Measurements from ENCODE around the gene CISH.

CISH gene

DNA sequence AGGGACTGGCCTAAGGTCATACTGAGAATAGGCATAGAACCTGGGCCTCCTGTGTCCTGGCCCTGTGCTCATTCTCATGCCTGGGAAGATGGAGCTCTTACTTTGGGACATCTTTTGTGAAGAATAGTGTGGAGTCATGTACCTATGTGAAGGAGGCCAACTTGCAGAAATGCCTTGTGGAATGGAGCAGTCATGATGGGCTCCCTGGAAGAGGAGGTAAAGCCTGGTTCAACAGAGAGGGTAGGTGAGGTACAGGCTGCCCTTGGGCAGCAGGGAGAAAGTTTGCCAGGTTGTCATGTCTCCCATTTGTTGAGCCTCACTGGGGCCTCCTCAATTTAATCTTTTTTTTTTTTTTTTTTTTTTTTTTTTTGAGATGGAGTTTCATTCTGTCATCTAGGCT lies 23.5 kb upstream of the CISH start:
- no peak for DNase-seq

DNA sequence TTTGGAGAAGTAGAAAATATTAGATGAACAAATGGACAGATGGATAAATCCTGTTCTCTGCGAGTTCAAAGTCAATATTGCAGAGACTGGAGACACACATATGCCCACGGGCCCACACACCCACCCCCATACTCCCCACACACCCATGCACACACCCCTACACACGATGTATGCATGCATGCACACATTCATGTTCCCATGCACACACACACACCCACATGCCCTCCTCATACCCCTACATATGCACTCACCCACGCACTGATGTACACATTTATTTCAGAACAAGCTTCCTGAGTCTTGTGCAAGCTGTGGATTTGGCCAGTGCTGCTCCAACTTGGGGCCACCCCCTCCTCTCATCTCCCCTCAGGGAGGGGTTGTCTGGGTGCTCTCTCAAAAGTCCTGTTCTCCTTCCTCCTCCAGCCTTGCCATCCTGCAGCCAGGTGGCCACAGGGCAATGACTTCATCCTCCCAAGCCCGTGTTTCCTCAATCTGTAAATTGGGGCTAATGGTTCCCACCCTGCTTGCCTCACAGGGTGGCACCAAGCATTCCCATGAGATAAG lies 21.7 kb upstream of the CISH start:
- DNase-seq = no peak

DNA sequence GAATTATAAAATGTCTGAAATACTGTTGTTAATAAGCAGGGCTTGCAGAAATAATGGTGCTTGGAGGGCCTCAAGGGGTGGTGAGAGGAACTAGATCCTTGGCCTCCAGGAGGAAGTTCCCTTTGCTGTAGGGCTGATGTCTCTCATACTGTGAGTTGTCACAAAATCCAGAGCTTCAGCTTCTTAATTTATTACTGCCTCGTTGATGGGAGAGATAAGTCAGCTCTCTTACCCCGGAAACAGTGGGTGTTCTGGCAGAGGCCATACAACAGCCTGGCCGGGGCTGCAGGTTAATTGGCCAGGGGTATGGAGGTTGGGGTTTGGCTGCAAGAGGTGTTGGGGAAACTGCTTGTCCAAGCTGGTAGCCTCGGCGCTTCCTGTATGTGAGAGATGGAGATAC lies 20.9 kb upstream of the CISH start:
- peak; percentile 55 for DNase-seq

DNA sequence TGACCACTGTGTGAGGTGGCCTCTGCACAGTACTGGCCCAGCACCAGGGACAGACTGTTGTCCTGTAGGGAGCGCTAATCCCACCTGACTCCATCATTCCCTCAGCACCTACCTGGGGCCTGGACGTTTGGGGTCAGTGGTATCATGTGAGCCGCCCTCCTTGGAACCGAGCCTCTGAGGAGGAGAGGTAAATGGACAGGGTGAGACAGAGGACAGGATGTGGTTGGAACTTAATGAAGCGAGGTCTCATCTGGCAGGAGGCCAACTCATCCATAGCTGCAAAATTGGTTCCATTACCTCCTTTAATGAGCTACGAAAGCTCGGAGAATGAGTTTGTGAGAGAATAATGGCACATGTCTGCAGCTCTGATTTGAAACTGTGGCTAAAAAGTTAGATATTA lies 19.3 kb upstream of the CISH start:
- DNase-seq = no peak

DNA sequence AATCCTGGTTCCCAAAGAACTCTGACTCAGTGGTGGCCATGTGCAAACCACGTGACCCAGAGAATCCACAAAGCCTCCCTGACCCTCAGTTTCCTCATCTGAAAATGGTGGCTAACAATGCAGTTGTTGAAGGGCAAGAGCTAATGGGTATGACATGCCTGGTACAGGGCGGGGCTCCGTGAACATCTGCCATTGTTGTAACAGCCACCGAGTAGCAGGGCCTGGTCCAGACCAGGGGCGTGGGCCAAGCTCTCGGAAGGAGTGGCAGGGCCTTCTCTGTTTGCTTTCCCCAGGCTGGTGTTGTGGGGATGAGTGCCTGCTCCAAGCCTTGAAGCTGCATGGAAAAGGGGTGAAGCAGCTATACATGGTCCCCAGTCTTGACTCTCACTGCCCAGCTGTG lies 18.8 kb upstream of the CISH start:
- DNase-seq = no peak

DNA sequence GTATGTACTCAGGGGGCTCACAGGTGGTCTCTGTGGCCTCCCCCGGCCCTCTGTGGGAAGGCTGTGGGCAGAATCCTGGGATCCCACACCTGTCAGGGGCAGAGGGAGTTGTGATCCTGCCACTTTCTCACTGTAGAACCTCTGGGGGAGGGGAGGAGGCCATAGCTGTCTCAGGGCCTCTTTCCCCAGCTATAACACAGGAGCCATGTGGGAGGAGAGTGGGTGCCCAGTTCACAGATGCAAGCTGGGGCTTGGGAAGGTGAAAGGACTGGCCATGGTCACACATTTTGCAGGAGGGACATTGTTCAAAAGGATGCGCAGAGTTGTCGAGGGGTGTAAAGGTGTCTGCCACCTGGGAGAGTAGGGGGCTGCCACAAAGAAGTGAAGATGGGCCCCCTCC lies 17.0 kb upstream of the CISH start:
- DNase-seq = no peak

DNA sequence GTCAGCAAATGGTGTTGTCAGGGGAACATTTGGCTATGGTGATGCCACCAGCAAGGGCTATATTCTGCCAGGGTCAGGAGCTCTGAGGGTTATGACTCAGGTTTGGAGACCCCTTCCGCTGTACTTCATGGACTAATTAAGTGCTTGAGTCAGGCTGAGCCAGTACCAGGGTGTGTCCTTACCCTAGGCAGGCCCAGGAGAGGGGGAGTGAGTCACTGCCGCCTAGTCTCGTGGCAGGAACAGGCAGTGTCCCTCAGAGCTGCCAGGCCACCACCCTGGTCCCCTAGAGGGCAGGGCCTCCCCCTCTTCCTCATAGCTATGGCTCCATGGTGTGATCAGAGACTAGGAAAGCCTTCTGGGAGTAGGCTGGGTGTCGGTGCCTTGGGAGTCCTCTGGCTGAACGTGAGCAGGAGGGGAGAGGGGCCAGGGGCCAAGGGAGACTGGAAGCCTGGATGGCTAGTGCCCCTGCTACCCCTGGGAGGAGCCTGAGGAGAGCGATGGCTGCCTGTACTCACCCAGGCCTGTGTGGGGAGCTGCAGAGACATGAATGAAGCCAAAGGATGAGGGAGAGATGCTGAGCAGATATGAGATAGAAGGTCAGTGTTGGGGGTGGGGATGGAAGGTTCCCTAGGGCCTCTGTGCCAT lies 16.0 kb upstream of the CISH start:
- peak; percentile 88 for DNase-seq

DNA sequence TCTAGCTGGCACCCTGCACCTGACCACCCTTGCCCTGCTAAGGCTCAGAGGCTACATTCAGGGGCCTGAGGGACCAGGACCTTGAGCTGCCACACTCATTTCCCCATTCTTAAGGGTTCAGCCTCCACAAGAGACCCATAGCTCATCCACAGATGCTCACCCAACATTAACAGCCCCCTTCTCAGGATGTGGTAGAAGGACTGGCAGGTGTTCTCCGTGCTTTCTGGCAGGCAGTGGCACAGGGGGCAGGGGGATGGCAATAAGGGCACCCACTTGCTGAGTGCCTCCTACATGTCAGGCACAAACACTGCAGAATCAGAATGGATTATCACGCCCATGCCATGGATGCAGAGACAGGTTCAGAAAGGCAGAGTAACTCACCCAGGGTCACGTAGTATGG lies 14.8 kb upstream of the CISH start:
- DNase-seq = no peak

DNA sequence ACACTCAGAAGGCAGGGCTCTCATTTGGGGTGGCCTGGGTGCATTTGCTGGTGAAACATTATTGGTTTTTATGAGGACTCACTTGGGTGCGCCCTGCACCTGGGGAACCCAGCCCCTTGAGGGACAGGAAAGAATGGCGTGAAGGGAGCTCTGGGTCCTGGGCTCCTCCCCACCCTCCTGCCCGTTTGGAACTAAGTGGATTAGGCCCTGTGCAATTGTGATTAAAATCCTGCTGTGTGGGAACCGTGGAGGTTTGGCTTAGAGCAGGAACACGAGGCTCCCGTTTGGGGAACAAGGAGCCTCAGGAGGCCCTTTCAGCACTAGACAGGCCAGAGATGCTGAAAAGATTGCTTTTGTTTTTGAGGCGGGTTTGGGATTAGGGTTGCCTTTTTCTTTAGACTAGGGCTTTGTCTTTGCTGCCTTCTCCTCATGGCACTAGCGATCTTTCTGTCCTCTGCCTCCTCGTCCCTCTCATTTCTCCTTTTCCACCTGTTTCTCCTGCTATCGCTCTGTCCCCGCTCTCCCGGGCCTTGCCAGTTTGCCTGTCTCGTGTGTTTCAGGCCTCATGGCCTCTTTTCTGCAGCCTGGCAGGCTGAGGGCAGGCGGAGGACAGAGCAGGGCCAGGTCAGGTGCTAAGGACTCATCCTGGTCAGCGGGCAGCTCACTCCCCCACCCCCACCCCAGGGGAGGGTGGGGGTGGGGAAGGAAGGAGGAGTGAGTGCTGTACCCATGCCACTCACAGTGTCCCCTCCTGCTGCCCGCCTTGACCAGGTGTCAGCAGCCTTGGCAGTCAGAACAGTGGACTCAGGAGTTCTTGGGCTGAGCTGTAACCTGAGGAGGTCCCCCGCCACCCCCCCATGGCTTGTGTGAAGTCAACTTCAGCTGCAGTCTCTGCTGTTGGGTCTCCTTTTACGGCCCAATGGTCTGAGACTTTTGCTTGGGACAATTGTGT lies 13.9 kb upstream of the CISH start:
- no peak for DNase-seq

DNA sequence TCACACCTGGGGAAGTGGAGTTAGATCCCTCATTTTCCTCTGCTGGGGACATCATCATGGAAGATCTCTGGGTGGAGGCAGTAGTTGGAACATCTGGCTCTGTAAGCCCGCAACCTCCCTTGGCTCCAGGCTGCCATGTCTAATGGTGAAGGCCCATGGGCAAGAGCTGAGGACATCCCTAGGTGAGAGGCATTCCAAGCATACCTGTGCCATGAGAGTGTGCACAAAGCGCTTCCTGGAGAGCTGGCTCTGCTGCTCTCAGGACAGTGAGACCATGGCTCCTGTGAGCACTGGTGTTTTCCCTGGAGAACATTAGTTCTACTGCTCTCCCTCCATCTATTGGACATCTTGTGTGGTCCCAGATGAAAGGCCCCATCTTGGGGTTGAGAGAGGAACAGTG lies 13.1 kb upstream of the CISH start:
- peak; percentile 36 for DNase-seq

DNA sequence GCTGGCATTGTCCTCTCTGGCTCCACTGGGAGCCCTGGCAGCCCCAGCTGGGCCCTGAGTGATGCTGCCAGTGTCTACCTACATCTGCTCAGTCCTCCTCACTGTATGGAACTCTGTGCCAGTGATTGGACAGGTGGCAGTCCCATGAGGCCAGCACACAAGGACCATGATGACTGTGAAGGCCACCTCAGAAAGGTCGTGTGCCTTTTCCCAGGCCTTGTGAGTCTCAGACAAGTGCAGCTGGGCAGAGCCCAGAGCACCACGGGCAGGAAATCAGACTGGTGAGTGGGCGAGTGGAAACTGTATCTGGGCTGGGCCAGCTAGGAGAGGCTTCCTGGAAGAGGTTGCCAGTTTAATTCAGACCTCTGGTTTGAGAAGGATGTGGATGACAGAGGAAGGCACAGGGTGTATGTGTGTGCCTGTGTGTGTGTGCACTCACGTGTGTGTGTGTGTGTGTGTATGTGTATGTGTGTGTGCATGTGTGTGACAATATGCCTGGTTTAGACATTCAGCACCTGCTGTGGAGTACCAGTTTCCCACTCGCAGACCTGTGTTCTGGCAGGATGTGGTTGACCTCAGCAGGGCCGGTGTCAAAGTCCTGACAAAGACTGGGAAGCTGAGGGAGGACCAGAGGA lies 12.4 kb upstream of the CISH start:
- DNase-seq = peak; percentile 28

DNA sequence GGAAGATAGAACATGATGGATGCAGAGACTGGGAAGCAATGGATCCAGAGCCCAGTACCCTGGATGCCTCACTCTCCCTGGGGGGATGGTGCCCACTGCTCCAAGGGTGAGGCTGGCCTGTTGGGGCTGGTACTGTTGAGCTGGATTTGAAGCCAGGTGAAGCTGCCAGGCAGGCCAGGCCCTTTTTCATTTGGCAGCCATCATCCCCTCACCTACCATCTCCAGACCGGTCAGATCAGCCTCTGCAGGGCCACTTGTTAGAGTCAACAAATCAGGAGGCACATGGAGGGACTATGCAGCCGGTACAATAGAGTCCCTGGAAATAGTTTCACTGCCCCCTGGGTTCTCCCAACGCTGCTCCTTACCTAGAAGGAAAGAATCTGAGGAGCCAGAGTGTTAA lies 11.3 kb upstream of the CISH start:
- DNase-seq = no peak

DNA sequence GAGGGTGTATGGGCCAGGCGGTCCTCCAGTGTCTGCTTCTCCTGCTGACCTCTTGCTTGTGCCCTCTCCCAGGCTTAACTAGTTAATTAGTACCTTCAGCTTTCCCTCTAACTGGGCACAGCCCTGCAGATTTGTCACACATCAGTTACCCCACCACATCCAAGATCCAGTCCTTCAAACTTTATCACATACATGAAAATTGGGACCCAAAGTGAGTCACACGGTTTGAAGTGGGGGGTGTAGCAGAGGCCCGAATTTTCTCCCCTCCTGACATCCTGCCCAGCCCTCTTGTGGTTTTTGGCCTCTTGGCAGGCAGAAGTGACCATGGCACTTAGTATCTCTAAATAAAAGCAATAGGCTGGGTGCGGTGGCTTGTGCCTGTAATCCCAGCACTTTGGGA lies 9.2 kb upstream of the CISH start:
- DNase-seq = peak; percentile 43

DNA sequence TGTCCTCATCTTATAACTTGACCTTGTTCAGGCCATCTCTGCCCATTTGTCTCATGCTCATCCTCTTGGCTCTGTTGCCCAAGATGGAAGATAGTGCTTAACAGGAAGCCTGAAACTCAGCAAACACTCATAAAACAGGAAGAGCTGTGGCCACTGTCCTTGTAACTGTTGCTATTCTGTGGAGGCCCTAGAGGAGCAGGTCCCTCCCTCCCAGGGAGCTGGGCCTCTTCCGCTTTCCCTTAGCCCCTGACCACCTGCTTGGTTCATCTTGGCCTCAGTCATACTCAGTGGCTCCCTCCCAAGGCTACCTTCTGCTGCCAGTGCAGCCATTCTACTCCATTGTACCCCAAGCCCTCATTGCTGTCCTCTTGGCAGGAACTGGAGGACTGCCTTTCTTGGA lies 8.8 kb upstream of the CISH start:
- no peak for DNase-seq

DNA sequence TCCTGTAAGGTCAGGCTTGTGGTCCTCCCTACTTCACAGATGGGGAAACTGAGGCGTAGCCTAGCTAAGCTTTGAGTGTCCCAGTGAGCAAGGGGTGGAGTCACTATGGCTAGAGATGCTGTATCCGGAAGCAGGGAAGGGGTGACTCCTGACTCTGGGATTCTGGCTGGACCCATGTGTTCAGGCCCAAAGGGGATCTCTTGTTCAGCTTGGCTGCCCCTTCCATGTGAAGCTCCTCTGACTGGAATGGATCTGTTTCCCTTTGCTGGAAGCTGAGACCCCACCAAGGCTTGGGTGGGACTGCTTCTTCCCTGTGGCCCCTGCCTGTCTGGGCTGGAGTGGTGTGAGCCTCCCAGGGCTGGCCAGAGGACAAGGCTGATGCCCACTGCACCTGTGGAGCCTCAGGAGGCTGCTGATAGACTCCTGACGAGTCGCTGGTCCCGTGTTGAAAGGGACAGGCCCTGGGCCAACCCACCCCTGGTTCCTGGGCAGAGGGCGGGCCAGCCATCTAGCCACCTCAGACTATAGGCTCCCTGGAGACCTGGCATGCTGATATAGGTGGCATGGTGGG lies 6.4 kb upstream of the CISH start:
- DNase-seq = peak; percentile 13

DNA sequence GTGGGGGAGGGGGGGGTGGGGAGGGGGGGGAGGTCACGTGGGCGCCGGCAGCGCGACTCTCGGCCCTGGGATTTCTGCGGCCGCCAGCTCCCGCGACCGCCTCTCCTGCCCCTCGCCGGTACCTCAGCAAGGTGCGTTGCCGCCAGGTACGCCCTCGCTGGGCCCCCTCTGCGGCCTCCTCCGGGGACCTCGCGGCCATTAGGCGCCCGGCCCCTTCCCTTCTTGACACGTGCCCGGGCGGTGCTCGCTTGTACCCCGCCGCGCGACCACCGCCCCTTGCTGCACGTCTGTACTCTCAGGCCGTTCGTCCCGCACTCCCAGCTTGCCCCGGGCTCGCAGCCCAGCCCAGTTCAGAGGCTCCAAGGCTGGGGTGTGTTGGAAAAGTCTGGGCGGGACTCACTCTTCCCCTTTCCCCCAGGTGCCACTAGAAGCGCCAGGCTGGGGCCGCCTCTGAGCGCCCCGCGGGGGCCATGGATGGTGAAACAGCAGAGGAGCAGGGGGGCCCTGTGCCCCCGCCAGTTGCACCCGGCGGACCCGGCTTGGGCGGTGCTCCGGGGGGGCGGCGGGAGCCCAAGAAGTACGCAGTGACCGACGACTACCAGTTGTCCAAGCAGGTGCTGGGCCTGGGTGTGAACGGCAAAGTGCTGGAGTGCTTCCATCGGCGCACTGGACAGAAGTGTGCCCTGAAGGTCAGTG lies 5.7 kb upstream of the CISH start, which contains the start of gene MAPKAPK3:
Gene MAPKAPK3 (plus strand): TSS at position 56 of the 696 bp plus-strand sequence. CDS start 415 bp downstream, at position 471.
- peak; percentile 16 for DNase-seq

DNA sequence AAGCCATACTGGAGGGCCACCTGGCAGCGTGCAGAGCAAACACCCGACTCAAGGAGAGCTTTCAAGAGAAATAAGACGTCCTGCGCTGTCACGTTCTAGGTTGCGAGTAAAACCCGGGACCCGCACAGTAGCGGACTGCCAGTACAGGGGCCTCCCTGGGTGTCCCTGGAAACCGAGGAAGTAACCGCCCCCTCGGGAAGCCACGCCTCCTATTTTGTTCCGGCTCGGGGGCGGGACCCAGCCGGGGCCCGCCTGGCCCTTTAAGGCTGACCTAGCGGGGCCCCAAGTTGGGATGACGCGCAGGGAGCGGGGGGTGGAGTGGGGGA lies 5.2 kb upstream of the CISH start:
- peak; percentile 90 for DNase-seq

DNA sequence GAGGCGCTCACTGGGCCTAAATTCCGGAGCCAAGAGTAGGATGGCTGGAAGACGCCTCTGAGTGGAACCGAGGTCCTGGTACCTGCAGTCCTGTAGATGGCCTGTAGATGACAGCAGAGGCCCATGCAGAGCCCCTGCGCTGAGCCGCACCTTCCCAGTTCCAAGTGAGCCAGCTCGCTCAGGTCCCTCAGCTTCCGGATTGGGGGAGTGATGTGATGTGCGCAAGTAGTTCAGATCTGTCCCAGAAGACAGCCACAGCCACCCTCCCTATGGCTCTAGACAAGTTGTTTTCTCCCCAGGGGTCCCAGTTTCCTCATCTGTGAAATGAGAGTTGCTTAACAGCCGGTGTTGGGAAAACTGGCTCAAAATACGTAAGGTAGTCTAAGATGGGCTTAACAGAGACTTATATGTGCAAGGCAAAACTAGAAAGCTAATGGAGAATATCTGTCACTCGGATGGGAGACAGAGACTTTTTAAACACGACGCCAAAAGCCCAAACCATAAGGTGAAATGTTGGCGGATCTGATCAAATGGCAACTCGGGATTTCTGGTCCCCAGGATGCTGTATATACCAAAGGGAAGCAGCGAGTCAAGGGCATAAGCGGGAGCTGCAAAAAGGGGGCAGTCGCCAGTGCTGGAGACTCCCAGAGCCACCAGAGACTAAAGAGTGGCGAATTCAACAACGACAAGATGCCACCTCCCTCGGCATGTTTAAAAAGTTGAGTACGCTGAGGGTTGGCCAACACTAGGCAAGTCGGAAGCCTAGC lies 4.6 kb upstream of the CISH start:
- DNase-seq = peak; percentile 81

DNA sequence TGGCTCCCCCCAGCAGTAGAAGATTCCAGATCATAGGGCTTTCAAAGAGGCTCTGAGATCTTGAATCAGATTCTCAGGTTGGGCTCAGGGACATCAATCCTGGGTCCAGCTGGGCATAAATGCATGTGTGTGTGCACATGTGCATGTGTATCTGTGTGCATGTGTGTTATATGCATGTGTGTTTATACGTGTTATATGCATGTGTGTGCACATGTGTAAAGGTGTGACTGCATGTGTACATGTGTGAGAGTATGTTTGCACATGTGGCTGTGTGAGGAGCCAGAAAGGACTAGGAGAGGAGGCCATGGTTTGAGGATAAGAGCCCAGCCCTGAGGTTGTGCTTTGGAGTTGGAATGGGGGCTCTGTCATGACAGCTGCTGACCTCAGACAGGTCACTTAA lies 3.6 kb upstream of the CISH start:
- DNase-seq = no peak

DNA sequence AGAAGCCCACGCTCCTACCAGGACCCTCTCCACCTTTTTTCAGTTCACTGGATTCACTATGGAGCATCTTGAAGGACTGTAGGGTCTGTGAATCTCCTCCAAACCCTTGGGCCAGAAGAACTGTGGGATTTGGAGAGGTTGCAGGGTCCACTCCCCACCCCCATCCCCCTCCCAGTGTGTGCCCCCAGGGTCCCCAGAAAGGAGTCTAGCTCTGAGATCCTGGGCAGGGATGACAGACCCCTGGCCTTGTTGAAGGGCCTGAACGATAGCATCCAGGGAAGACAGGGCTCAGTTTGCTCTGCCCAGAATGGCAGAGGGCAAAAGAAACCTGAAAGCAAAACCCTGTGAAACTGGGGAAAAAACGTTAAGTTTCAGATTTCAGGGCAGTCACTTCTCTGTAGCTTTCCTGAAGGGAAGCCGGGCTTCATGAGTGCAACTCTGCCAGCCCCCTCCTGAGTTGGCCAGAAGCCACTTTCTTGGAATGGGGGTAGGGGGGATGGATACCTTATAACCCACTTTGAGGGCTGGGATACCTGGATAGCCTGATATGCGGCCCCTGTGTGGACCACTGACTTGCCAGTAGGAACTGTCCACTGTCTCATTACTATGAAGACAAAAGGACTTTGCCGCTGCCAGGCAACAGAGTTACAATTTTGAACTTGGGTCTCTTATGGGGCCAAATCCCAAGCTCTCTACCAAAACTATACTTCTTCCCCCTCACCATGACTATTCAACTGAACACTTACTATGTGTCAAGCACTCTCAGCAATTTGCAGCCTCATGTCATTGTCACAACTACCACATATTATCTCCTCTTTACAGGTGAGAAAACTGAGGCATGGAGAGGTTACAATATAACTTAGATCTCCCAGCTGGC lies 1.6 kb upstream of the CISH start:
- no peak for DNase-seq
